ENCODE results near the gene CCDC74A.

GRCh38 chr2:131492418-131493198 is 35.1 kb upstream of the CCDC74A start:
- no peak for TF ChIP-seq ELF4 (IDR thresholded peaks at IDR 0.05)
- no peak for TF ChIP-seq SUZ12 (IDR thresholded peaks at IDR 0.05)
- peak; percentile 92 for TF ChIP-seq FOXM1 (IDR thresholded peaks at IDR 0.05; ENCODE audit: borderline replicate concordance)
- TF ChIP-seq ARNT (IDR thresholded peaks at IDR 0.05), result no peak
- TF ChIP-seq HDGF (IDR thresholded peaks at IDR 0.05; ENCODE audit: borderline replicate concordance), result no peak
- TF ChIP-seq SP1 (IDR thresholded peaks at IDR 0.05), result no peak
- no peak for TF ChIP-seq BHLHE40 (IDR thresholded peaks at IDR 0.05; ENCODE audit: borderline replicate concordance)
- TF ChIP-seq NFRKB (IDR thresholded peaks at IDR 0.05), result no peak
- no peak for TF ChIP-seq PKNOX1 (IDR thresholded peaks at IDR 0.05)
- TF ChIP-seq CTBP1 (IDR thresholded peaks at IDR 0.05; ENCODE audit: borderline replicate concordance), result peak; percentile 50; the same call in 1 of the 2 replicates
- peak; percentile 67 for TF ChIP-seq L3MBTL2 (conservative IDR thresholded peaks at IDR 0.05)
- TF ChIP-seq FOXA1 (IDR thresholded peaks at IDR 0.05), result no peak
- peak; percentile 44; the same call in 1 of the 2 replicates for TF ChIP-seq FOXK2 (IDR thresholded peaks at IDR 0.05)
- no peak for TF ChIP-seq TARDBP (IDR thresholded peaks at IDR 0.05)
